Right atrium auricular region (tissue), 2 donors: ENCODE results near the gene DNM3. TPM values are rescaled to one million over a fixed set of nuclear protein-coding genes. Genes with fewer than 3 reads are reported as not detected.

Experiments used
- DNase-seq: peaks from one replicate; pipeline ENCODE4 v3.0.0-alpha.2; 2019; ENCODE audit warnings: low spot score
- H3K27ac ChIP-seq, 2 donors: fragments of 200-600 bp; sonication (generic); 1 replicate in 1 of 2; 2 replicates in 1 of 2; pipeline ENCODE4 v1.5.1; 2016 to 2019
- H3K27me3 ChIP-seq, 2 donors: fragments of 200-600 bp; sonication (generic); one replicate each; pipeline versions ENCODE4 v1.5.1 to v1.6.0; 2017 to 2019
- H3K36me3 ChIP-seq: fragments of 200-600 bp; sonication (generic); one replicate; pipeline ENCODE4 v1.5.1; 2016
- H3K4me1 ChIP-seq, 2 donors: fragments of 200-600 bp; sonication (generic); one replicate each; pipeline versions ENCODE4 v1.5.1 to v1.6.0; 2017 to 2019
- H3K4me3 ChIP-seq, 2 donors: fragments of 200-600 bp; sonication (generic); 1 replicate in 1 of 2; 2 replicates in 1 of 2; pipeline ENCODE4 v1.5.1; 2017 to 2019; ENCODE audit warnings: mild to moderate bottlenecking in 1 of 2, moderate library complexity in 1 of 2
- H3K9me3 ChIP-seq, 2 donors: fragments of 200-600 bp; sonication (generic); one replicate each; pipeline ENCODE4 v1.5.1; 2019
- CTCF ChIP-seq, 2 donors: fragments of 200-600 bp; sonication (generic); IDR thresholded peaks; one replicate each; pipeline ENCODE4 v1.5.1; 2019; ENCODE audit warnings: antibody characterized with exemption in 2 of 2
- total RNA-seq, 2 donors: library from RNA; depleted of rRNA; stranded (reverse); fragments of >200 nt; gene quantifications; one replicate each; pipeline ENCODE4 v1.1.0, GENCODE V29; 2016

Gene DNM3
- total RNA-seq, 2 donors from 2014 or later, result 1.0 to 1.6 TPM

- no peak for TF ChIP-seq CTCF (IDR thresholded peaks at IDR 0.05)
- H3K9me3 ChIP-seq, result no peaks in the 10 kb centered on the region
- H3K27ac ChIP-seq, result no peak overlapping the region
- H3K36me3 ChIP-seq, result no peaks in the 10 kb centered on the region
- H3K4me3 ChIP-seq, result no peak overlapping the region
- no peaks in the 10 kb centered on the region for H3K4me1 ChIP-seq
- H3K27me3 ChIP-seq, result no peaks in the 10 kb centered on the region
- DNase-seq, result no peak
These were observed 58.5 kb downstream of the DNM3 start for GRCh38 chr1:171899838-171900237.

GRCh38 chr1:171901245-171901644, 59.9 kb downstream of the DNM3 start:
- H3K4me1 ChIP-seq, result no peaks in the 10 kb centered on the region
- no peak overlapping the region for H3K4me3 ChIP-seq
- no peaks in the 10 kb centered on the region for H3K27me3 ChIP-seq
- no peak overlapping the region for H3K27ac ChIP-seq
- H3K36me3 ChIP-seq, result no peaks in the 10 kb centered on the region
- H3K9me3 ChIP-seq, result no peaks in the 10 kb centered on the region
- no peak for TF ChIP-seq CTCF (IDR thresholded peaks at IDR 0.05)
- no peak for DNase-seq

- TF ChIP-seq CTCF (IDR thresholded peaks at IDR 0.05), result no peak
- H3K4me3 ChIP-seq, result no peak overlapping the region
These were observed 61.2 kb downstream of the DNM3 start for GRCh38 chr1:171902527-171902926.

GRCh38 chr1:171904778-171905450, 63.6 kb downstream of the DNM3 start:
- Histone ChIP-seq H3K27me3 (no peaks in the 10 kb centered on the region), H3K36me3 (no peaks in the 10 kb centered on the region), H3K27ac (no peak overlapping the region), H3K4me1 (no peaks in the 10 kb centered on the region), H3K9me3 (no peaks in the 10 kb centered on the region), H3K4me3 (no peak overlapping the region)
- DNase-seq, result no peak
- no peak for TF ChIP-seq CTCF (IDR thresholded peaks at IDR 0.05)

More at GRCh38 chr1:171902527-171902926, 61.2 kb downstream of the DNM3 start:
- no peaks in the 10 kb centered on the region for H3K4me1 ChIP-seq
- no peaks in the 10 kb centered on the region for H3K9me3 ChIP-seq
- no peak for DNase-seq
- H3K36me3 ChIP-seq, result no peaks in the 10 kb centered on the region
- H3K27ac ChIP-seq, result no peak overlapping the region
- no peaks in the 10 kb centered on the region for H3K27me3 ChIP-seq

GRCh38 chr1:171909711-171910110, 68.4 kb downstream of the DNM3 start:
- Histone ChIP-seq H3K4me3 (no peak overlapping the region), H3K4me1 (peaks cover 0 to 10% of the 10 kb centered on the region in 2 donors), H3K27me3 (no peaks in the 10 kb centered on the region), H3K9me3 (no peaks in the 10 kb centered on the region), H3K27ac (no peak overlapping the region), H3K36me3 (no peaks in the 10 kb centered on the region)
- TF ChIP-seq CTCF (IDR thresholded peaks at IDR 0.05), result no peak
- DNase-seq, result no peak

GRCh38 chr1:171910786-171911185, 69.5 kb downstream of the DNM3 start:
- Histone ChIP-seq H3K27me3 (no peaks in the 10 kb centered on the region), H3K27ac (no peak overlapping the region), H3K36me3 (no peaks in the 10 kb centered on the region), H3K4me3 (no peak overlapping the region), H3K9me3 (no peaks in the 10 kb centered on the region), H3K4me1 (peaks cover 0 to 10% of the 10 kb centered on the region in 2 donors)
- DNase-seq, result no peak
- no peak for TF ChIP-seq CTCF (IDR thresholded peaks at IDR 0.05)
